ENCODE measurements around the gene NELFA.

Gene NELFA

DNA sequence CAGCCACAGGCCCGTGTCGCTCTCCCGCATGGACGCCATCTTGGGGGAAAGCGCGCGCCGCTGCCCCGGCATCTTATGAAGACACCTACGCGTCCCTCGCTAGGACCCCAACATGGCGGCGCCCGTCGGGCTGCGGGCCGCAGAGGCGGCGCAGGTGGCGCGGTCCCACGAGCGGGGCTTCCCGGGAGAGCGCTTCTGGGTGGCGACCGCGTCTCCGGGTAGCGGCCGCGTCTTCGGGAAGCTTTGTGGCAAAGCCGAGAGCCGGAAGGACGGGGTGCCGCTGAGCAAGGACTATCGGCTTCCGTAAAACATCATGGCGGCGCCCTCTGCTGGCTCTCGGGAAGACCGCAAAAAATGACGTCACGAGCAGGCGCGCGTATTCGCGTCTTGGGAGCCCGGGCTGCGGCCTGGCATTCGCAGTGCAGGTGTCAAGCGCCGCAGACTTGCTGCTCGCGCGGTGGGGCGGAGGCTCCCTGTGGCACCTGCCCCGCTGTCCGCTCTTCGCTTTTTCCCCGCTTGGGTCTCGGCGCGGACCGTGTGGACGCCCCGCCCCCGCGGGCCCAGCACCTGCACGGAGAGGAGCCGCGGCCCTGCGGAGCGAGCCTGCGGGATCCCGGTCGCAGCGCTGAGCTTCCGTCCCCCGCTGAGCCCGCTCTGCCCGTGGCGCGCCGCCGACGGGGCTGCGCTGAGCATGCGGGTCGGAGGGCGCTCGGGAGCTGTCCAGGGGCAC lies at the start of gene NELFA:
Gene NELFA (minus strand): TSS at position 54 of the 730 bp plus-strand sequence. CDS start 15 bp downstream, at position 39.
- intact Hi-C loops (cut with DNase I) = no loop called here

DNA sequence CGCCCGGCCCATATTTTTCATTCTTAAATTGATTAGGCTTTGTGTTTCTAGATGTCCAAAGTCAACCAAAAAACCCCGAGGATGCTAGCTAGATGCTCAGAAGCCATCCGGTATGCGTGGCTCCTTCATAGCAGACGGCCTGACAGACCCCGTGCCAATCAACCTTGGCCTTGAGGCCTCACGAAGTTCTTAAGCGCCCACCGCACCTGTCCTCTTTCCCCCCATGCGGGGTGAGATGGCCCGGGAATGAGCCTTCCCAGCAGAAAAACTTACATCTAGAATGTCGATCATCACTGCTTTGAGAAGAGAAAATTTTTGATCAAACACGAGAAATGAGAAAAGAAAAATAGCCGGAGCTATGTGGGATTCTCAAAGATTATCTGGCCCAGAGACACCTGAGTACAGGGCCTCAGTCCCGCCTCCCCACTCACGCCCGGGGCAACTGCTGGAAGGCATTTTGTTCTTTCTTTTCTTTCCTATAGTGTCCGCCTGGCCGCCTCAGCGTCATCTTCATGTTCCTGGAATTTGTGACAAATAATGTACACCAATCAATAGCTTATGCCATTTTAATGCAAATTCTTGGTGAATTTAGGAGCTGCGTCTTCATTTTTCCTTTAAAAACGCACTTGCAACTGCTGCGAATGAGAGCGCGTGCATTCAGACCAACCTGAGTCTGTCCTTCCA lies 48.8 kb upstream of the NELFA start:
- peak in 4 of 42 donors; percentile 3 to 46 (median 26) for DNase-seq
- intact Hi-C loops (cut with DNase I) = no loop called here

More for the DNA sequence above, at the start of gene NELFA:
- DNase-seq = peak; percentile 94 to 98 (median 97)

DNA sequence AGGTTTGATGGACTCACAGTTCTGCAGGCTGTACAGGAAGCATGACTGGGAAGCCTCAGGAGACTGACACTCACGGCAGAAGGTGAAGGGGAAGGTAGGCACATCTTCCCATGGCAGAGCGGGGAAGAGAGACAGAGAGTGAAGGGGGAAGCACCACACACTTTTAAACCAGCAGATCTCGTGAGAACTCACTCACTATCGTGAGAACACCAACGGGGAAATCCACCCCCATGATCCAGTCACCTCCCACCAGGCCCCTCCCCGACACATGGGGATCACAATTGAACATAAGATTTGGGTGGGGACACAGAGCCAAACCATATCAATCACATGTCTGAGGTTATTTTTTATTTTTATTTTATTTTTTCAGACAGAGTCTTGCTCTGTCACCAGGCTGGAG lies 45.4 kb upstream of the NELFA start:
- intact Hi-C loops (cut with DNase I) = no loop called here
- peak in 6 of 42 donors; percentile 3 to 40 (median 17) for DNase-seq

DNA sequence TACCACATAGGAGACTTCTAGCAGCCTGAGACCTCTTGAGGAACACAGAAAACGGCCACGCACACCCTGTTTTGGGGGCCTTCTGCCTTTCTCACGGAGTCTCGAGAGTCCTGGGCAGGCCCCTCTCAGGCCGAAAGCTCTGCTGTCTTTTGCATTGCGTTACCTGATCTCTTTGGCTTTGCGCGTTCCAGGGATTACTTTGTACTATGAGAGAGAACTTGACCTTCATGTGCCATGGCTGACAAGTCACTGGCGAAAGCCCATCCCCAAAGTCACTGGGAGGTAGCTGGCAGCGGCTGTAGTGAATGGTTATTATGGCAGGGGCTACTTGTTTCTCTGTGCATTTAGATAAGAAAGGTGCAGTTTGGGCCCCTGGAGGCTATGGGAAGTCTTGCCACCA lies 42.3 kb upstream of the NELFA start:
- DNase-seq = peak in 2 of 42 donors; percentile 3 to 7
- intact Hi-C loops (cut with DNase I) = no loop called here

DNA sequence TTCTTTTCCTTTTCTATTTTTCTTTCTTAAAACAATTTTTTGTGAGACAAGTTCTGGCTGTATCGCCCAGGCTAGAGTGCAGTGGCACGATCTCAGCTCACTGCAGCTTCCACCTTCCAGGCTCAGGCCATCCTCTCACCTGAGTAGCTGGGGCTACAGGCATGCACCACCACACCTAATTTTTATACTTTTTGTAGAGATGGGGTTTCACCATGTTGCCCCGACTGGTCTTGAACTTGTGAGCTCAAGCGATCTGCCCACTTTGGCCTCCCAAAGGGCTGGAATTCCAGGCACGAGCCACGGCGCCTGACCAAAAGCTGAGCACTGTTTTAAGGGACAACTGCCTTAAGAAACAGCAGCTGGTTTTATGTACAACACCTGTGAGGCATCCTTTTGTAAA lies 41.0 kb upstream of the NELFA start:
- DNase-seq = peak in 2 of 42 donors; percentile 7 to 21

DNA sequence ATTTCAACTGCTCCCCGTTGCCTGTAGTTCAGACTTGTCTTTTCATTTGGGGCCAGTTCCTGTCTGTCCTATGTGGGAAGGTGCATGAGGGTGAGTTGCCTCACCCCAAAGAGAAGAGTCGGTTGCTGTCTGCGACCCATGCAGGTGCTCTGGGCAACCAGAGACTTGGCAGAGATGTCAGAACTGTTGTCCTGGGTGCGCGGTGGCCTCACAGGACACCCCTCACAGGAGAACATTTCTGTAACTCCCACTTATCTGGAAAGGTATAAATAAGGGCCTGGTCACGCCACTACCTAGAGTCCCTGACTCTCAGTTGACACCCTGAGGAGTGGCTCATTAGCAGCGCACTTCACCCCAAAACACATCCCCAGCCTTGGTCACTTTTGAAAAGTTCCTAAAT lies 40.6 kb upstream of the NELFA start:
- DNase-seq = peak in 2 of 42 donors; percentile 4 to 7
- intact Hi-C loops (cut with DNase I) = no loop called here

More for the DNA sequence above, 41.0 kb upstream of the NELFA start:
- intact Hi-C loops (cut with DNase I) = no loop called here

DNA sequence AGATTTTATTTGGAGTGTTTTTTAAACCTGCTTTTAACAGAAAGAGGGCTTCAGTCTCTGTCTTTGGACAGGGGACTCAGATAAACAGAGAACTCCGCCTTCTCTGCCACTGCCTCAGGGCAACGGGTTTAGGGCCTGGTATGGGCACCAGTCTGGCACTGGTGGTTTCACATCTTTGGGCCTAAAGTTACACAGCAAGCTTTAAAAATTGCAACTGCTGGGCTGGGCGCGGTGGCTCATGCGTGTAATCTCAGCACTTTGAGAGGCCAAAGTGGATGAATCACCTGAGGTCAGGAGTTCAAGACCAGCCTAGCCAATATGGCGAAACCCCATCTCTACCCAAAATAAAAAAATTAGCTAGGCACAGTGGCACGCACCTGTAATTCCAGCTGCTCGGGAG lies 40.1 kb upstream of the NELFA start:
- peak in 2 of 42 donors; percentile 12 to 25 for DNase-seq

DNA sequence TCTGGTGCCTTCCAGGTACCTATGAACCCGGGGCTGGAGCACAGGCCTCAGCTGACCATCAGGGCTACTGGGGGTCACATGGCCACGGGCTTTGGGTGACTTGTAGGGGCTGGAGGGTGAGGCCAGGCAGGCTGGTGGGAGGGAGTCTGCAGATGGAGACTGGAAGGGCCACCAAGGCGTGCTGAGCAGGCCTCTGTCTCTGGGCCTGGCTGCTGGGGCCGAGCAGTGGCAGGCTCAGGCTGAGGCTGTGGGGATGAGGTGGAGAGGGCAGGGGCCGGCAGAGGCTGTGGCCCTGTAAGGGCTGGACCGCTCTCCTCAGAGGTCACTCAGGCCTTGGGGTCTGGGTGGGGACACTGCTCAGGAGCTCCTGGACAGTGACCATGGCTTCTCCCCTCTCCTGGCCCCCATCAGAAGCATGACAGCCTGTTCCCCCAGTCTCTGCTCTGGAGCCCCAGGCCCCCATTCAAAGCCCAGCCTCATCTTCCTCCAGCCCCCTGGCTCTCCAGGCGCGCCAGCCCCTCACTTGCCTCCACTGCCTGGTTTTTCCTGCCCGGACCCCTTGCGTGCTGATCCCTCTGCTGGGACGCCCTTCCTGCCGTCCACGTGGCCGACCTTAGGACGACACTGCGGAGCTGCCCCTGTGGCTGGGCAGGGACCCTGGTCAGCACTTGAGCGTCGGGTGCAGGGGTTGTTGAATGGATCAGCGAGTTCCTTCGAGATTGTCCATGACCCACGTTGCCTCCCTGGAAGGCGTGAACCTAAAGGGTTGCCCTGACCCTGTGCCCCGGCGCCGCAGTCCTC lies 39.2 kb upstream of the NELFA start:
- DNase-seq = peak in 3 of 42 donors; percentile 4 to 33 (median 10)
- intact Hi-C loops (cut with DNase I) = no loop called here

More for the DNA sequence above, 40.1 kb upstream of the NELFA start:
- intact Hi-C loops (cut with DNase I) = no loop called here

DNA sequence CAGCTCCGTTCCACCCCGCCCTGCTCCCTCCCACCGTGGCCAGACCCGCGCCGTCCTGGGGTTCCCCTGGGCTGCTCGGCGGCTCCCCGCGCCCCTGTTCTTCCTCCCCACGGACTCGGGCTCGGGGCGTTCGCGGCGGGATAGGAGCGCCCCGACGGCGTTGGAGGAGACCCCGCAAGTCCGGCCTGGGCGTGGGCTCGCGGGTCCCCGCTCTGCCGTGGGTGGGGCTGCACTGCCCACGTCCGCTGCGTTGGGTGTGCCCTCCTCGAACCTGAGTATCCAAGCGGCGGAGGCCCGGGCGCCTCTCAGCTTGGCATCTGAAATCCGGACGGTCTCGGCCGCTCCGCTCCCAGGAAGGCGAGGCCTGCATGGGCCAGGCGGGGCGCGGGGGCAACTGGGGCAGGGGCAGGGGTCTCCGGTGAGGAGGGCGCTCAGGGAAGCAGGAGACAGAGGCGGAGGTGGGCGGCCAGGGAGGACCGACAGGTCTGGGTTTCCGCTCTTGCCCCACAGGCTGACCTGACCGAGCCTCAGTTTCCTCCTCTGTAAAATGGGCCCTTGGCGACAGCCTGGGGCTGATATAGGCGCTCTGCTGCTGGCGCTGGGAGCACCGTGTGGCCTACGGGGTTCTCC lies 38.4 kb upstream of the NELFA start:
- DNase-seq = peak in 3 of 42 donors; percentile 5 to 34 (median 14)
- intact Hi-C loops (cut with DNase I) = no loop called here

DNA sequence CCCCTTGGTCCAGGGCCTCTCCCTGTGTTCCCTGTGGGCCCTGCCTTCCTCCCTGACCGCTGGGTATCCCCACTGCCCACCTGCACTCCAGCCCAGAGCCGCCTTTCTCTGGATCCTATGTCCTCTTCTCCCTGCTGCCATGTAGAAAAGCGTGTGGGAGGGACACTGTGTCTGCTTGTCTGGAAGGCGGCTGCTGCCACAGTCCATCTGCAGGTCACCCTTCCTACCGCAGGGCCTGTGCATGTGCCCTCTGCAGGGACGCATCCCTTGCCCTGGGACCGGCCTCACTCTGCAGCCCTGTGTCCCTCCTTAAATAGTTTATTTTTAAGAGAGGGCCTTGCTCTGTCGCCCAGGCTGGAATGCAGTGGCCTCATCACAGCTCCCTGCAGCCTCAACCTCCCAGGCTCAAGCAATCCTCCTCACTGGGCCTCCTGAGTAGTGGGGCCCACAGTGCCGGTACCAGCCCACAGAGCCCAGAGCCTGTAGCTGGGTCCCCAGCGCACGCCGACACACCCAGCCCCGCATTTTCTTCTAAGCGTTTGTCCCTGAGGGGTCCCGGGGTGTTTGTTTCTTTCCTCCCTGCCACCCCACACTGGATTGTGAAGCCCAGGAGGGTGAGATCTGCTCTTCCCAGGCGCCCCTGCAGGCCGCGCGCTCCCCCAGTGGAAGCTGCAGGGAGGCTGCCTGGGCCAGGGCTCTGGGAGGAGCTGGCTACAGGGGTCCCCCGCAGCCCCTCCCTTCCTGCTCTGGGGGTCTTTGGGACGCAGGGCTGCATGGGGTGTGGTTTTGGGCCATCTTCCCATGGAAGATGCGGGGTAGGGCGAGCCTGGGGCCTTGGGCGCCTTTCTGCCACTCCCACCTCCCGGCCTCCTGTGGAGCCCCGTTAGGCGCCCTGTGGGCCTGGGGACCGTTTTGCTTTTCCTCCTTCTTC lies 37.5 kb upstream of the NELFA start:
- DNase-seq = peak in 4 of 42 donors; percentile 9 to 40 (median 32)
- intact Hi-C loops (cut with DNase I) = no loop called here

DNA sequence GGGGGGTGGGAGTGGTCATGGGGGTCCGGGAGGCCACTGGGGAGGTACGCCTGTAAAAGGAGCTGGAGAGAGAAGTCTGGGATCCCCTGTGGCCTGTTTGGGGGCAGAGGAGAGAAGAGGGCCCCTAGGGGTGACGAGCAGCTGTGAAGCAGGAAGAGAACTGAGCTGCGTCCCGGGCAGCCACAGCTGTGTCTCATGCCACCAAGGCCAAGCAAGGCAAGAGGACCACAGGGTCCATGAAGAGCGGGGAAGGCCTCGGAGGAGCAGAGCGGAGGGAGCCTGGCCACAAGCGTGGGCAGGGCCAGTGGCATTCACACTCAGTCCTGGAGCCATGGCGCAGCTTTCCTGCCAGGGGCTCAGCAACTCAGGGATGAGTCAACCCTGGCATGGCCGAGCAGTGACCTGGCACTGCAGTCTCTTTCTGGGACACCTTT lies 36.8 kb upstream of the NELFA start:
- DNase-seq = peak in 3 of 42 donors; percentile 16 to 51 (median 43)
- intact Hi-C loops (cut with DNase I) = no loop called here

DNA sequence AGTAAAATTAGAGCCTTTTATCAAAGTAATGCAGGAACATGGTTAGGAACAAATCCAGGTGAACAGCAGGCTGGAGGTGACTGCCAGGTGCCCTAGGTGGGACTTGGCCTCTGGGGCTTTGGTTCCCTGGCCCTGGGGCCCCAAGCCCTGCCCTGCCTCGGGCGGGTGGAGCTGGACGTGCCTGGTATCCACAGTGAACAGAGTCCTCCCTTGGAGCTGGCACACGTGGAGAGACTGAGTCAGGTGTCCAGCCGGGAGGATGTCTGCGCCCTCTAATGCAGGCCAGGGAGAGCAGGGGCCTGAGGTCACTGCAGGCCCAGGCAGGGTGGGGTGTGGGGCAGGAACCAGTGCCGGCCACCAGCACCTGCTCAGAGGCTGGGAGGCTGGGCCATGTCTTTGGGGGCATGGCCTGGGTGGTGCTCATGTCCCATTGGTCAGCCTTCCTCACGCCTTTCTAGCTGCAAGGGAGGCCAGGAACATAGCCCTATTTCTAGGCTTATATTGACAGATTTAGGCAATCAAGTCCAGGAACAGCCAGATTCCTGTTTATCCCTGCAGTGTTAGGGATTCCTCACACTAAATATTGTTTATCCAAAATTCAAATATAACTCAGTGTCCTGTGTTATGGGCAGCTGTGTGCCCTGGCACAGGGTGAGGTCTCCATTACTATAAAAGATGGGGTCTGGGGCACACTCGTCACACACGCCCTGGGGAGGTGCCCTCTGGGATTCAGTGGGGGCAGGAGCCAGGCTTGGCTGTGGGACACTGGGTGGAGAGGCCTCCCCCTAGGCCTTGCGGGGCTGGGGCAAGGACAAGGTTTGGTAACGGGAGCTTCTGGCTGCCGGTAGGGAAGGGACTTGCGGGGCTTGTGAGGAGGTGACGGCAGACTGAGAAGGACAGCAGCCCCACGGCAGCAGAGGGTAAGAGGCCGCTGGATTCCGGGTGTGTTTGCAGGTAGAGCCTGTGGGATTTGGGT lies 36.1 kb upstream of the NELFA start:
- intact Hi-C loops (cut with DNase I) = no loop called here

DNA sequence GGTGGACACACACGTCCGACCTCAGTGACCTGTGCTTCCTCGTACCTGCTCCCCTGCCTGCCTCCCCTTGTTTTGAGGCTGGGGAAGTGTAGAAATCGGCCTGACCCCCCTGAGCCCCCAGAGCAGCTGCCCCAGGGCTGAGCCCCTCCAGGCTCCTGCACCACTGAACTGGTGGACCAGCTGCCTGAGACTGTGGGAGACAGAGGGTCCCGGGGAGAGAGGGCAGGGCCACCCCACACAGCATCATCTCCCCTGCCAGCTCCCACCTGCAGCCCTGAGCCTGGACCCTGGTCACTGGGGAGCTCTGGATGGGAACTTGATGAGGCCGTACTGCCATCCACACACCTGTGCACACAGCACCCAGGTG lies 35.3 kb upstream of the NELFA start:
- intact Hi-C loops (cut with DNase I) = no loop called here
- no peak for DNase-seq

More for the DNA sequence above, 36.1 kb upstream of the NELFA start:
- peak in 1 of 42 donors; percentile 40 for DNase-seq

DNA sequence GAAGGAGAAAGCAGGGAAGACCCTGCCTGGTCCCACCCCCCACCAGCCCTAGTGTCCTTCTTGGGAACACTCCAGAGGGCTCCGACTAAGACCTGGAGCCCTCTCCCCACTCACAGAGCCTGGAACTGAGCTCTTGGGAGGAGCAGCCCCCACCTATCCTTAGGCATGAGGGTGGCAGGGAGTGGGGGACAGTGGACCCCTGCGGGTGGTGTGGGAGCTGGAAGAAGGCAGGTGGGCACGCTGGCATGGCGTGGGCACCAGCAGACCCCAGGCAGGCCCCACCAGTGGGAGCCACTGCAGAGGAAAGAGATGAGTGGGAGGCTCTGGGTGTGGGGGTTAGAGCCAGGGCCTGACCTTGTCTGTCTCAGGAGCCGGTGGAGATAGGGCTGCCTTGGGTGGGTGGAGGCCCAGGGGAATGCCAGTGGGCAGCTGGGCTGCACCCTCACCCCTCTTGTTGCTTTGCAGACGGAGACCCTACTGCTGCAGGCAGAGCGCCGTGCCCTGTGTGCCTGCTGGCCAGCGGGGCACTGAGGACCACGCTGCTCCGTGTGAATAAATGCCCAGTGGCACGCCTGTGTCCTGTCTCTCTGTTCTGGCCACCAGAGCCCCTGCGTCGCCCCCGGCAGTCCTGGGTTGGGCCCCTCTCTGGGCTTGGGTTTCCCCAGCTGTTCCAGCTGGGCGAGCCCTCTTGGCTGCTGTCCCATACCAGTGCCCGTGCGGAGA lies 34.8 kb upstream of the NELFA start:
- intact Hi-C loops (cut with DNase I) = no loop called here
- DNase-seq = peak in 1 of 42 donors; percentile 41

DNA sequence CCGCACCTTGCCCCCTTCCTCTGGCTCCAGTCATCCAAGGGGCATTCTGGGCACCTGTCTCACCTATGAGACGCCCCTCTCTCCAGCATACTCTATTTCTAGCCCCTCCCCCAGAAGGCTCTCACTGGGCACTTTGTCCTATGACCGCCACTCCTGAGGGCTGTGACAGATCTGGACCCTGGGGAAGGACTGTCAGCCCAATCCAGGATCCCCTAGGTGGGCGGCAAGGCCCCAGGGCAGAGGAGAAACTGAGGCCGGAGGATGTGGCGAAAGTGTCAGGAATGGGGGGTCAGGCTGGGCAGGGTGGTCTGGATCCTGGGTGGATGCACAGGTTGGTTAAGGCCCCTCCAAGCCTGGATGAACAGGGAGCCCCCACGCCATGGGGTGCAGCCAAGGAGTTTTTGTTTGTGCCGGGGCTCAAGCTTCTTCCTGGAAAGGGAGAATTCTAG lies 34.2 kb upstream of the NELFA start:
- intact Hi-C loops (cut with DNase I) = no loop called here
- DNase-seq = peak in 1 of 42 donors; percentile 39

Measured in head of caudate nucleus (tissue), 42 donors.